H1 (cell line): Measurements from ENCODE around the gene ENTPD8. TPM values are rescaled to one million over a fixed set of nuclear protein-coding genes. Genes with fewer than 3 reads are reported as not detected.

Experiments used
- CTCF ChIA-PET: fragments of 300-600 bp; sonication (Branson Sonifier 250); formaldehyde crosslinking; loops from one replicate; lab custom pipeline; 2021; ENCODE audit not compliant: partially characterized antibody; lab: Charles Lee
- POLR2A ChIA-PET: fragments of 300-600 bp; sonication (Branson Sonifier 250); formaldehyde crosslinking; loops from one replicate; lab custom pipeline; 2021; ENCODE audit warnings: inconsistent platforms; ENCODE audit not compliant: partially characterized antibody; lab: Charles Lee
- DNase-seq, 2 experiments: peaks; one replicate each; pipeline versions ENCODE4 v3.0.0 to v3.0.0-alpha.2; 2010 to 2022; ENCODE audit warnings: low spot score in 2 of 2, low read depth in 1 of 2, mixed read lengths in 1 of 2
- FAIRE-seq: peaks from 2 replicates; lab custom pipeline; 2011; peaks lifted over from hg19 to GRCh38; lab: Jason Lieb, UNC
- H2AFZ ChIP-seq: 2 replicates; pipeline ENCODE4 v1.8.1; 2012; ENCODE audit warnings: low read length, inconsistent platforms
- H2AK5ac ChIP-seq: 2 replicates; pipeline ENCODE4 v1.6.1; 2013; ENCODE audit warnings: low read depth, low read length
- H2BK120ac ChIP-seq: replicated peaks from 2 replicates; pipeline ENCODE3; 2013; ENCODE audit warnings: low read depth, low read length, inconsistent platforms
- H2BK12ac ChIP-seq: 2 replicates; pipeline ENCODE4 v1.6.1; 2013; ENCODE audit warnings: low read depth, low read length
- H2BK15ac ChIP-seq: 2 replicates; pipeline ENCODE4 v1.6.1; 2013; ENCODE audit warnings: low read length
- H2BK20ac ChIP-seq: 2 replicates; pipeline ENCODE4 v1.6.1; 2013; ENCODE audit warnings: low read length
- H2BK5ac ChIP-seq: 2 replicates; pipeline ENCODE4 v1.6.1; 2013; ENCODE audit warnings: low read depth, low read length
- H3K14ac ChIP-seq: 2 replicates; pipeline ENCODE4 v1.6.1; 2013; ENCODE audit warnings: inconsistent platforms; ENCODE audit not compliant: insufficient read length
- H3K18ac ChIP-seq: 2 replicates; pipeline ENCODE4 v1.6.1; 2013; ENCODE audit warnings: low read length; ENCODE audit errors: extremely low read depth
- H3K23ac ChIP-seq: 2 replicates; pipeline ENCODE4 v1.6.1; 2013; ENCODE audit warnings: inconsistent platforms; ENCODE audit not compliant: insufficient read length
- H3K23me2 ChIP-seq: 2 replicates; pipeline ENCODE4 v1.6.1; 2013; ENCODE audit warnings: low read depth, low read length
- H3K27ac ChIP-seq: 2 replicates; pipeline ENCODE4 v1.6.1; 2011; ENCODE audit warnings: low read depth, low read length, inconsistent platforms
- H3K27me3 ChIP-seq, 4 experiments: replicated peaks in 1 of 4; 1 replicate in 1 of 4; 2 replicates in 3 of 4; pipeline versions ENCODE4 v1.6.1 to v1.8.1; 2011 to 2013; ENCODE audit warnings: low read length in 3 of 4, mild to moderate bottlenecking in 3 of 4, inconsistent platforms in 2 of 4, mixed read lengths in 2 of 4, moderate library complexity in 1 of 4; ENCODE audit not compliant: control insufficient read depth in 3 of 4, insufficient read depth in 3 of 4; ENCODE audit errors: extremely low read depth in 1 of 4
- H3K36me3 ChIP-seq, 4 experiments: 2 replicates each; pipeline versions ENCODE4 v1.6.1 to v1.8.1; 2011 to 2013; ENCODE audit warnings: mild to moderate bottlenecking in 4 of 4, low read length in 3 of 4, moderate library complexity in 2 of 4, control low read depth in 1 of 4, inconsistent platforms in 1 of 4; ENCODE audit not compliant: insufficient read depth in 4 of 4, control insufficient read depth in 2 of 4
- H3K4ac ChIP-seq: replicated peaks from 2 replicates; pipeline ENCODE3; 2013; ENCODE audit warnings: low read length, low read depth, mixed read lengths, inconsistent platforms; ENCODE audit not compliant: insufficient read length
- H3K4me1 ChIP-seq, 4 experiments: replicated peaks in 1 of 4; 1 replicate in 1 of 4; 2 replicates in 3 of 4; pipeline versions ENCODE4 v1.6.1 to v1.8.1; 2011 to 2013; ENCODE audit warnings: low read length in 3 of 4, inconsistent platforms in 2 of 4, mixed read lengths in 1 of 4; ENCODE audit not compliant: insufficient read depth in 4 of 4, control insufficient read depth in 3 of 4
- H3K4me2 ChIP-seq, 2 experiments: 2 replicates each; pipeline versions ENCODE4 v1.6.1 to v1.8.1; 2011 to 2013; ENCODE audit warnings: low read depth in 2 of 2, low read length in 2 of 2, control low read depth in 1 of 2, inconsistent platforms in 1 of 2, mild to moderate bottlenecking in 1 of 2; ENCODE audit not compliant: insufficient read depth in 1 of 2
- H3K4me3 ChIP-seq, 4 experiments: fragments of 200-600, 300-600 bp in 1 of 4; sonication (generic), shearing (Covaris generic), sonication (Bioruptor Twin) in 1 of 4; 2 replicates each; pipeline versions ENCODE4 v1.5.1 to v1.8.1; 2011 to 2016; ENCODE audit warnings: low read length in 4 of 4, low read depth in 3 of 4, control low read depth in 2 of 4, inconsistent platforms in 2 of 4, mild to moderate bottlenecking in 2 of 4, mixed read lengths in 1 of 4, moderate library complexity in 1 of 4; ENCODE audit not compliant: insufficient read depth in 2 of 4; ENCODE audit errors: extremely low read depth in 1 of 4
- H3K56ac ChIP-seq: replicated peaks from 2 replicates; pipeline ENCODE3; 2013; ENCODE audit warnings: low read depth, mild to moderate bottlenecking, mixed read lengths, low read length, inconsistent platforms; ENCODE audit not compliant: insufficient read length
- H3K79me1 ChIP-seq: 2 replicates; pipeline ENCODE4 v1.6.1; 2013; ENCODE audit warnings: low read depth, low read length, control low read depth
- H3K79me2 ChIP-seq, 2 experiments: 2 replicates each; pipeline versions ENCODE4 v1.6.1 to v1.8.1; 2012 to 2013; ENCODE audit warnings: low read length in 2 of 2, mild to moderate bottlenecking in 2 of 2, inconsistent platforms in 1 of 2; ENCODE audit not compliant: insufficient read depth in 2 of 2, control insufficient read depth in 1 of 2
- H3K9ac ChIP-seq, 4 experiments: replicated peaks in 1 of 4; 1 replicate in 1 of 4; 2 replicates in 3 of 4; pipeline versions ENCODE4 v1.6.1 to v1.8.1; 2011 to 2013; ENCODE audit warnings: low read depth in 3 of 4, low read length in 3 of 4, control low read depth in 2 of 4, mild to moderate bottlenecking in 2 of 4, moderate library complexity in 2 of 4, inconsistent platforms in 1 of 4; ENCODE audit errors: extremely low read depth in 1 of 4
- H3K9me3 ChIP-seq, 2 experiments: 2 replicates each; pipeline versions ENCODE4 v1.6.1 to v1.8.1; 2012 to 2013; ENCODE audit warnings: mild to moderate bottlenecking in 2 of 2, moderate library complexity in 2 of 2, control low read depth in 1 of 2, inconsistent platforms in 1 of 2, low read depth in 1 of 2, low read length in 1 of 2, mixed read lengths in 1 of 2; ENCODE audit not compliant: insufficient read depth in 2 of 2
- H4K20me1 ChIP-seq, 2 experiments: replicated peaks in 1 of 2; 2 replicates each; pipeline versions ENCODE3 to v1.8.1; 2011 to 2013; ENCODE audit warnings: inconsistent platforms in 2 of 2, low read length in 2 of 2, mild to moderate bottlenecking in 1 of 2; ENCODE audit not compliant: insufficient read depth in 2 of 2, control insufficient read depth in 1 of 2
- H4K5ac ChIP-seq: 2 replicates; pipeline ENCODE4 v1.6.1; 2013; ENCODE audit warnings: low read length, low read depth, mixed read lengths, inconsistent platforms; ENCODE audit not compliant: insufficient read length
- H4K8ac ChIP-seq: 2 replicates; pipeline ENCODE4 v1.8.0; 2013; ENCODE audit warnings: mild to moderate bottlenecking, moderate library complexity, low read length, inconsistent platforms; ENCODE audit not compliant: insufficient read depth; ENCODE audit errors: extremely low read depth
- H4K91ac ChIP-seq: replicated peaks from 2 replicates; pipeline ENCODE3; 2013; ENCODE audit warnings: low read length, mixed read lengths, inconsistent platforms; ENCODE audit not compliant: insufficient read length
- CHD2 ChIP-seq: IDR thresholded peaks from 2 replicates; pipeline ENCODE4 v1.6.1; 2012; ENCODE audit warnings: low read length, improper control_type of control experiment
- EZH2 ChIP-seq: fragments of 200-600 bp; sonication (generic); IDR thresholded peaks from 2 replicates; pipeline ENCODE4 v1.7.1; 2012; ENCODE audit warnings: low read depth, mild to moderate bottlenecking, moderate library complexity, low read length, inconsistent platforms; ENCODE audit not compliant: severe bottlenecking
- GABPA ChIP-seq: IDR thresholded peaks from 2 replicates; pipeline ENCODE4 v1.6.1; 2011; ENCODE audit warnings: mild to moderate bottlenecking, low read length, moderate library complexity, borderline replicate concordance; ENCODE audit not compliant: insufficient read depth
- KDM4A ChIP-seq: IDR thresholded peaks from one replicate; pipeline ENCODE4 v1.7.1; 2012; ENCODE audit warnings: low read depth, mild to moderate bottlenecking, moderate library complexity, low read length, inconsistent platforms; ENCODE audit not compliant: severe bottlenecking
- KDM5A ChIP-seq: fragments of 200-600 bp; IDR thresholded peaks from 2 replicates; pipeline ENCODE4 v1.7.1; 2012; ENCODE audit warnings: mild to moderate bottlenecking, low read length, inconsistent platforms, mixed read lengths
- MAFK ChIP-seq: IDR thresholded peaks from 2 replicates; pipeline ENCODE4 v1.6.1; 2012; ENCODE audit warnings: low read depth, mild to moderate bottlenecking, improper control_type of control experiment, low read length
- NANOG ChIP-seq: IDR thresholded peaks from 2 replicates; pipeline ENCODE4 v1.6.1; 2011; ENCODE audit warnings: low read length, low read depth, mild to moderate bottlenecking, inconsistent platforms; ENCODE audit not compliant: insufficient read depth, poor library complexity, severe bottlenecking
- NRF1 ChIP-seq: IDR thresholded peaks from 2 replicates; pipeline ENCODE4 v1.6.1; 2011; ENCODE audit warnings: mild to moderate bottlenecking, low read depth, low read length, improper control_type of control experiment
- PHF8 ChIP-seq: fragments of 200-600 bp; sonication (generic); conservative IDR thresholded peaks from 2 replicates; pipeline ENCODE4 v1.7.1; 2012; ENCODE audit warnings: low read depth, mild to moderate bottlenecking, inconsistent platforms, low read length, moderate library complexity
- SIX5 ChIP-seq: IDR thresholded peaks from 2 replicates; pipeline ENCODE4 v1.6.1; 2011; ENCODE audit warnings: mild to moderate bottlenecking, low read depth, low read length
- SP1 ChIP-seq: IDR thresholded peaks from 2 replicates; pipeline ENCODE4 v1.6.1; 2011; ENCODE audit warnings: low read depth, low read length
- SP2 ChIP-seq: IDR thresholded peaks from 2 replicates; pipeline ENCODE4 v1.6.1; 2012; ENCODE audit warnings: mild to moderate bottlenecking, low read length, inconsistent platforms
- TAF1 ChIP-seq: IDR thresholded peaks from 2 replicates; pipeline ENCODE4 v1.6.1; 2011; ENCODE audit warnings: mild to moderate bottlenecking, low read depth, low read length
- WGBS, 2 experiments: shearing (Covaris generic) in 1 of 2; methylation state at CpG; one replicate each; pipeline versions ENCODE4 v1.1.6 to v1.1.7; 2013 to 2015; ENCODE audit warnings: low lambda C conversion rate in 2 of 2, mixed read lengths in 2 of 2, inconsistent platforms in 1 of 2, low coverage in 1 of 2, missing lambda C conversion rate in 1 of 2; ENCODE audit not compliant: insufficient replicate concordance in 2 of 2, insufficient coverage in 1 of 2, insufficient read length in 1 of 2; ENCODE audit errors: extremely low coverage in 1 of 2, missing lambda C conversion rate in 1 of 2; 5-methylcytosine and 5-hydroxymethylcytosine counted together
- polyA plus RNA-seq, 7 experiments: library from polyadenylated mRNA; depleted of rRNA in 3 of 7; stranded (reverse) in 5 of 7; unstranded in 2 of 7; fragments of >200 nt in 5 of 7; fragments of 200-250 nt in 2 of 7; gene quantifications; 1 replicate in 5 of 7; 2 replicates in 1 of 7; 4 replicates in 1 of 7; pipeline versions ENCODE4 v1.2.1 to v1.2.3, GENCODE V29; 2011 to 2013; ENCODE audit warnings: missing spikeins in 2 of 7, mixed read lengths in 2 of 7
- total RNA-seq: library from RNA; stranded (reverse); fragmentation: NEBNext Ultra II Directional; extraction: Animal tissue kit (Norgen Biotek cat#: 25700); gene quantifications from 2 replicates; pipeline ENCODE4 v1.2.1, GENCODE V29; 2021
- TF ChIP-seq, protein P1 (sequence below): IDR thresholded peaks from 2 replicates; pipeline ENCODE4 v1.6.1; 2011; ENCODE audit warnings: low read depth, mild to moderate bottlenecking, low read length; ENCODE audit not compliant: insufficient read depth

The ENTPD8 gene
- total and polyA plus RNA-seq, 2 of the 8 experiments (the other 6 are each of a cell fraction or from before 2014, with no cell fraction given), result 0.48 to 0.51 TPM

DNA sequence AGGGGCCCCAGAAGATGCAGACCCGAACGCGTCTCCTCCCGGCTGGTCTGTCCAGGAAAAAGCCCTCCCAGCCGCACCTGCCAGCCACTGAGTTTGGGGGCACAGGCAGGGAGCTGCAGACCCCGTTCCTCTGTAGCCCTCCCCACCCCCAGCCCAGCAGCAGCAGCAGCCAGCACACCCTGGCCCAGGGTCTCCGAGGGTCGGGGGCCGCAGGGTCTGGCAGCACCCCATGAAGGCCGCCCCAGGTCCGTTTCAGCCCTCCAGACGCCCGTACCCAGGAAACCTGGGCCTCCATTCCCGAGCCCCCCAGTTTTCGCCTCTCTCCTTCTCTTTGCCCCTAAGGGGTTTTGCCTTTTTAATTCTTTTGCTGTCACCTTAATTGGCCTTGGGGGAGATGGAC is 37.9 kb downstream of the ENTPD8 start:
- H3K9me3 ChIP-seq, result no peaks in the 10 kb centered on the region; a peak in 1 of 4 replicates
- TF ChIP-seq KDM4A (no peak), PHF8 (no peak), SIX5 (no peak), NRF1 (no peak), EZH2 (no peak), NANOG (no peak), SP2 (no peak), GABPA (no peak), TAF1 (no peak), KDM5A (no peak), SP1 (no peak), MAFK (no peak), CHD2 (no peak)
- TF ChIP-seq, protein P1, sequence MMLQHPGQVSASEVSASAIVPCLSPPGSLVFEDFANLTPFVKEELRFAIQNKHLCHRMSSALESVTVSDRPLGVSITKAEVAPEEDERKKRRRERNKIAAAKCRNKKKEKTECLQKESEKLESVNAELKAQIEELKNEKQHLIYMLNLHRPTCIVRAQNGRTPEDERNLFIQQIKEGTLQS, result no peak

More for the DNA sequence above, 37.9 kb downstream of the ENTPD8 start:
- POLR2A ChIA-PET, result no interaction called here
- H2BK12ac ChIP-seq, result no peak overlapping the region
- H3K36me3 ChIP-seq, result no peaks in the 10 kb centered on the region
- H3K4ac ChIP-seq, result no peak overlapping the region
- WGBS, 2 experiments, result 85% methylated on average over 6 of the region's 15 CpGs; no CpG with 5 or more reads in 1 of the 2 experiments
- FAIRE-seq, result no peak
- no peak overlapping the region for H4K5ac ChIP-seq
- peaks cover 0 to 4% (median 2%) of the 10 kb centered on the region in 4 experiments; a peak in 6 of 7 replicates for H3K4me1 ChIP-seq
- H3K79me2 ChIP-seq, result no peaks in the 10 kb centered on the region
- H3K23ac ChIP-seq, result no peak overlapping the region
- DNase-seq, result no peak
- no peak overlapping the region for H2BK120ac ChIP-seq
- H3K79me1 ChIP-seq, result 0 out of 2 replicates have a peak, but pooled peaks cover 2% of the 10 kb centered on the region
- H3K27me3 ChIP-seq, result peaks cover 0 to 3% (median under 1%) of the 10 kb centered on the region in 4 experiments; a peak in 2 of 7 replicates
- no peak overlapping the region for H3K4me2 ChIP-seq
- H3K9ac ChIP-seq, result no peak overlapping the region
- no peak overlapping the region for H2AK5ac ChIP-seq
- H3K18ac ChIP-seq, result no peak overlapping the region
- H4K91ac ChIP-seq, result no peak overlapping the region
- H3K4me3 ChIP-seq, result no peak overlapping the region
- H4K20me1 ChIP-seq, result peaks cover 0 to 6% of the 10 kb centered on the region in 2 experiments
- H4K8ac ChIP-seq, result no peak overlapping the region
- CTCF ChIA-PET, result interaction anchor here (1.2 to 1.4 kb wide), 2 partner anchors 11 to 100 kb away, joined by 3 to 4 read pairs; no protein-coding TSS in a partner anchor
- H3K56ac ChIP-seq, result no peak overlapping the region
- peaks cover 6% of the 10 kb centered on the region; the same call in 1 of the 2 replicates for H3K23me2 ChIP-seq
- no peak overlapping the region for H3K27ac ChIP-seq
- no peak overlapping the region for H2BK15ac ChIP-seq
- no peak overlapping the region for H2BK5ac ChIP-seq
- no peak overlapping the region for H3K14ac ChIP-seq
- H2AFZ ChIP-seq, result no peak overlapping the region
- no peak overlapping the region for H2BK20ac ChIP-seq
